Middle frontal gyrus (tissue), 1 donor: Measurements from ENCODE around the gene SEC24B.
"Not testable (repeated sequence)": the region's sequence is repeated elsewhere in the genome, so short reads cannot be mapped to it uniquely, and the experiment has no call there.

Source experiments
- DNase-seq: peaks from one replicate; pipeline ENCODE4 v3.0.0-alpha.2; 2015; ENCODE audit warnings: low spot score; ENCODE audit errors: extremely low spot score

The SEC24B gene

DNA sequence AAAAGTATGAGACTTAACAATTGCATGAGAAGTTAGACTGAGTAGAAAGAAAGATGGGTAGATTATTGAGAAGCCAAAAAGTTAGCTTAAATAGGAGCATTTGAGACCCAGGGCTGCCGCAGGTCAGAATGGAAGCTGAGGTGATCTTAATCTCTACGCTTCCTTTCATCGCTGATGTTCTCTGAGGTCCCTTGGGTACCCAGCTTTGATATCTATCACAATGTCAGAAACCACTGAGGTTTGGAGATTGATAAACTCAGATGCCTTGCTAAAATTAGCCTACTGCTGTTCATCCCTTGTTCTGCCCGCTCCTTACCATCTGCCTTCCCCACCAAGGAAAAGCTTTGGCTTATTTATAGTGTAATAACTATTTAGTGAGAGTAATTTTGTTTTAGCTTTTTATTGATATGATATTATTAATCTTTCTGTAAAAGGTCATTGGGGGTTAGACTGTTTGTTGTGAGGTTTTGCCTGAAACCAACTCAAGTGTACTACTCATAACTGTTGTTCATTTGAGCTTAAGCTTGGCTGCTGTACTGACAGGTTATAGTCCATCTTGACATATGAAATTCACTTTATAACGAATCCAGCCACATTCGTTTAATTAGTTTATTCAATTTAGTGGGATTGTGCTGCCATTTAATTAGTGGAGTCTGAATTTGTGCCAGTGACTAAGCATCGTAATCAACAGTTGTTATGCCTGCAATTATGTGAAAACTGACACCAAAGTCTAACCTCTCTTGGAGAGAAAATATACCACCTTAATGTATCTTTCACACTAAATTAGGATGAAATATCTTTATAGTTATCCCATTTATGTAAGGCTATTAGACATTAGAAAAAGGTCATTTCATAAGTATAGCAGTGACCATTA lies 141.6 kb downstream of the SEC24B start:
- no peak for DNase-seq

DNA sequence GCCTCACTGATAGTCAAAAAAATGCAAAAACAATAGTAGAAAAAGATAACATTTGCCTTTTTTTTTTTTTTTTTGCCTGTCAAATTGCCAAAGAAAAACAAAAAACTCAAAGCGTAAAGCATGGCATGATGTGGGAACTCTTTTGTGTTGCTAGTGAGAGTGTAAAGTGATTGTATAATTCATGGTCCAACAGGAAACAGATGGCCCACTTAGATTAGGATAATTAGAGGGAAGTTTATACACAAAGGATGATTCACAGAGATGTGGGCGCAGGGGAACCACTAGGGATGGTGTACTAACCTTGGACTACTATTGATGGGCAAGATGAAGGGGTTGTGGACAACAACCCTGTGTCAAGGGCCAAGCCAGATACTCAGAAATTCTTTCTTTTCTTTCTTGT lies 142.8 kb downstream of the SEC24B start:
- no peak for DNase-seq

DNA sequence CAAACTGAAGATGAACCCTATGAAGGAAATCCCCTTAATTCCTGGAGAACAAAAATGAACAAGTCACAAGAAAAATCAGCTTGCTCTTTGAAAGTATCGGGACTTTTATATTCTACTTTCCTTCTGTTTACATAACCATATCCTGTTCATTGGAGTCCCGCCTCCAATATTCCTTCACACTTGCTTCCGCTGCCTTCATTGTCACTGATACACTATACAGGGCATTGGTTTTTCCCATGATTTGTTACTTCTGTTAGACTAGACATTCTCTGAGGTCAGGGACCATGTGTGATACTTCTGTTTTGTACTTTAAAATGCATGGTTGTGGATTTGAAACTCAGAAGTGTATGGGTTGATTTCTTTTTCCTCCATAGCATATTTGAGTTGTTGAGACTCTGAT lies 145.2 kb downstream of the SEC24B start:
- no peak for DNase-seq

DNA sequence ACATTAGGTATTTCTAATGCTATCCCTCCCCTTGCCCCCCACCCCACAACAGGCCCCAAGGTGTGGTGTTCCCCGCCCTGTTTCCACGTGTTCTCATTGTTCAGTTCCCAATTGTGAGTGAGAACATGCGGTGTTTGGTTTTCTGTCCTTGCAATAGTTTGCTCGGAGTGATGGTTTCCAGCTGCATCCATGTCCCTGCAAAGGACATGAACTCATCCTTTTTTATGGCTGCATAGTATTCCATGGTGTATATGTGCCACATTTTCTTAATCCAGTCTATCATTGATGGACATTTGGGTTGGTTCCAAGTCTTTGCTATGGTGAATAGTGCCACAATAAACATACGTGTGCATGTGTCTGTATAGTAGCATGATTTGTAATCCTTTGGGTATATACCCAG lies 146.4 kb downstream of the SEC24B start:
- DNase-seq, result not testable (repeated sequence)

DNA sequence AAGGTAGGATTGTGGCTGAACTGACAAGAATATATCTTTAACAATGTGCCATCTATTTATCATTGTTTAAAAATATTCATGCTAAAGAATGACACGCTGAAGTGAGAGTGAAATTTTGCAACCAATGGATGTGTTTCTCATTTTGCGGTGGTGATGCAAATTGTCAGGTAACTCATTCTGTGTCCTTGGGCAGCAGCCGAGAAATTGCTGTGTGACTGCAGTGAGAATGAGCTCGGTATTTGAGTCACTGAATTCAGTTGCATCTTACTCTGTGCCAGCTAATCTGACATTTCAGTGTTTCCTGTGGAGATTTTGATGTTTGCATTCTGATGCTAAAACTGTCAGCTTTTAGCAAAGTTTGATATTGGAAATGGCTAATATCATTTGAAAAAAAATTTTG lies 154.6 kb downstream of the SEC24B start:
- no peak for DNase-seq

DNA sequence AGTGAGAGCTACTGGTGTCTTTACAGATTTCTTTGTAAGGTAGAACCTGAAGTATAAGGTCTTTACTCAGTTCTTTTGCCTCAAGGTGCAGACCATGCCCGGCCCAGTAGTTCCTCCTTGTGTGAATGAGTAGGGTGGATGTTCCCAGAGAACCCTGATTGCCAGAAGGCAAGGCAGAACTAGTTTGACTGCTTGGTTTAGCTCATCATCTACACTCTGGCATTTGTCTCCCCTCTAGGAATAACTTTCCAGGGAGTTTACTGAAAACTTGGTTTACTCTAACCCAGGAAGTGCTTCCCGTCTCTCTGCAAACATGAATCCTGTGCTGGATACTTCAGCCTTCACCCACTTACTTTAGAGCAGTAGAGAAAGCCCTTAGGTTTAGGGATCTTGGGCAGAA lies 155.5 kb downstream of the SEC24B start:
- DNase-seq, result no peak

DNA sequence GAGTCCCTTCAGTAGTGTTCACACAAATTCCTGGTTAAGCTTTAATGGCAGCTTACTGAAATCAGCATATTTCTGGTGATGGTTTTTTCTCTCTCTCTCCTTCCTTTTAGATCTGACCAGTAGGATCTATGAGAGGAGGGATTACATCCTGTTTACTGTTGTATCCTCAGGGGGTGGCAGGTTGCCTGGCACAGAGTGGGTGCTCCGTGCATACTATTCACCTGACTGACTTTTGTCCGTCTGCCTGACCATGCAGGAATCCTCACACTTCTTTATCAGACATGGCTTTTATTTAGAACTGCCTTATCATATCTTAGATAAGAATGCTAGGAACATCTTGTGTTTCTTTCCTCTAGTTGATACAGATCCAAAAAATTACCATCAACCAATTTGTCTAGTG lies 156.0 kb downstream of the SEC24B start:
- no peak for DNase-seq
